ENCODE measurements around the gene SWSAP1.
A peak's percentile ranks its signal among the peaks of the same experiment; 100 is the strongest.

The SWSAP1 gene

GRCh38 chr19:11382898-11383705 lies 8.6 kb downstream of the SWSAP1 start:
- no CpG with 5 or more reads among the region's 65 CpGs for WGBS (ENCODE audit: extremely low coverage, insufficient coverage, insufficient read length)
- H4K12ac ChIP-seq (ENCODE audit: low read depth, low read length): no peak overlapping the region
- peak overlapping the region; percentile 82 for H3K4me2 ChIP-seq (ENCODE audit: low read length)
- H2AFZ ChIP-seq (ENCODE audit: insufficient read depth, low read length, poor library complexity): peak overlapping the region; percentile 50
- H3K4ac ChIP-seq (ENCODE audit: low read depth, low read length): no peak overlapping the region
- H2BK120ac ChIP-seq (ENCODE audit: insufficient read depth, low read length, poor library complexity): no peak overlapping the region
- H3K27ac ChIP-seq (ENCODE audit: low read depth, low read length): no peak overlapping the region
- H3K36me3 ChIP-seq (ENCODE audit: control insufficient read depth in 1 of 2, insufficient read depth in 2 of 2, low read length in 2 of 2): no peaks in the 10 kb centered on the region
- H3K18ac ChIP-seq (ENCODE audit: low read length): no peak overlapping the region
- no peaks in the 10 kb centered on the region for H3K9me3 ChIP-seq (ENCODE audit: insufficient read depth, low read depth, low read length)
- no peak overlapping the region for H2BK5ac ChIP-seq (ENCODE audit: low read depth, low read length, poor library complexity)
- H3K14ac ChIP-seq (ENCODE audit: low read length): no peak overlapping the region
- no peak overlapping the region for H3K9ac ChIP-seq (ENCODE audit: low read length)
- H4K8ac ChIP-seq (ENCODE audit: low read depth, low read length): peak overlapping the region; percentile 31
- no peak overlapping the region for H3K23ac ChIP-seq (ENCODE audit: low read length)
- no peak overlapping the region for H3K4me3 ChIP-seq (ENCODE audit: low read depth, low read length)
- peak; percentile 73 to 81 for DNase-seq
- H2AK5ac ChIP-seq (ENCODE audit: low read length): no peak overlapping the region
- H3K79me2 ChIP-seq (ENCODE audit: control insufficient read depth, insufficient read depth, low read length, poor library complexity): no peaks in the 10 kb centered on the region
- H3K27me3 ChIP-seq (ENCODE audit: insufficient read depth, low read length): no peaks in the 10 kb centered on the region
- peaks cover 3% of the 10 kb centered on the region for H3K79me1 ChIP-seq (ENCODE audit: low read length)
- peaks cover 16 to 19% of the 10 kb centered on the region in 2 experiments for H3K4me1 ChIP-seq (ENCODE audit: control insufficient read depth in 1 of 2, insufficient read depth in 2 of 2, low read length in 2 of 2)
- H4K91ac ChIP-seq (ENCODE audit: low read depth, low read length): no peak overlapping the region
- H2BK12ac ChIP-seq (ENCODE audit: low read length): no peak overlapping the region

GRCh38 chr19:11383706-11384048 lies 9.2 kb downstream of the SWSAP1 start:
- Histone ChIP-seq H3K4me1 (ENCODE audit: control insufficient read depth in 1 of 2, insufficient read depth in 2 of 2, low read length in 2 of 2) (peaks cover 16 to 19% of the 10 kb centered on the region in 2 experiments), H3K36me3 (ENCODE audit: control insufficient read depth in 1 of 2, insufficient read depth in 2 of 2, low read length in 2 of 2) (no peaks in the 10 kb centered on the region), H2AFZ (ENCODE audit: insufficient read depth, low read length, poor library complexity) (peak overlapping the region; percentile 50), H2BK5ac (ENCODE audit: low read depth, low read length, poor library complexity) (no peak overlapping the region), H3K9ac (ENCODE audit: low read length) (no peak overlapping the region), H3K4ac (ENCODE audit: low read depth, low read length) (no peak overlapping the region), H3K4me2 (ENCODE audit: low read length) (peak overlapping the region; percentile 82), H4K91ac (ENCODE audit: low read depth, low read length) (peak overlapping the region; percentile 45), H3K23ac (ENCODE audit: low read length) (no peak overlapping the region), H3K27me3 (ENCODE audit: insufficient read depth, low read length) (no peaks in the 10 kb centered on the region), H2AK5ac (ENCODE audit: low read length) (no peak overlapping the region), H3K9me3 (ENCODE audit: insufficient read depth, low read depth, low read length) (no peaks in the 10 kb centered on the region), H4K8ac (ENCODE audit: low read depth, low read length) (peak overlapping the region; percentile 31), H3K79me2 (ENCODE audit: control insufficient read depth, insufficient read depth, low read length, poor library complexity) (no peaks in the 10 kb centered on the region), H2BK12ac (ENCODE audit: low read length) (no peak overlapping the region), H2BK120ac (ENCODE audit: insufficient read depth, low read length, poor library complexity) (no peak overlapping the region), H3K18ac (ENCODE audit: low read length) (no peak overlapping the region), H3K27ac (ENCODE audit: low read depth, low read length) (no peak overlapping the region), H4K12ac (ENCODE audit: low read depth, low read length) (no peak overlapping the region), H3K4me3 (ENCODE audit: low read depth, low read length) (no peak overlapping the region), H3K14ac (ENCODE audit: low read length) (peak overlapping the region; percentile 11), H3K79me1 (ENCODE audit: low read length) (peaks cover 3% of the 10 kb centered on the region)
- WGBS (ENCODE audit: extremely low coverage, insufficient coverage, insufficient read length): no CpG with 5 or more reads among the region's 9 CpGs
- no peak for DNase-seq

- no peaks in the 10 kb centered on the region for H3K36me3 ChIP-seq (ENCODE audit: control insufficient read depth in 1 of 2, insufficient read depth in 2 of 2, low read length in 2 of 2)
- peaks cover 3% of the 10 kb centered on the region for H3K79me1 ChIP-seq (ENCODE audit: low read length)
- peak; percentile 95 to 97 for DNase-seq
- H3K23ac ChIP-seq (ENCODE audit: low read length): no peak overlapping the region
- H2BK12ac ChIP-seq (ENCODE audit: low read length): no peak overlapping the region
- H4K91ac ChIP-seq (ENCODE audit: low read depth, low read length): no peak overlapping the region
- no peak overlapping the region for H3K18ac ChIP-seq (ENCODE audit: low read length)
- no peak overlapping the region for H2AK5ac ChIP-seq (ENCODE audit: low read length)
- WGBS (ENCODE audit: extremely low coverage, insufficient coverage, insufficient read length): no CpG with 5 or more reads among the region's 5 CpGs
- H3K79me2 ChIP-seq (ENCODE audit: control insufficient read depth, insufficient read depth, low read length, poor library complexity): no peaks in the 10 kb centered on the region
- no peak overlapping the region for H4K12ac ChIP-seq (ENCODE audit: low read depth, low read length)
- H2AFZ ChIP-seq (ENCODE audit: insufficient read depth, low read length, poor library complexity): no peak overlapping the region
- H3K9me3 ChIP-seq (ENCODE audit: insufficient read depth, low read depth, low read length): no peaks in the 10 kb centered on the region
- H3K4ac ChIP-seq (ENCODE audit: low read depth, low read length): no peak overlapping the region
- peaks cover 16 to 19% of the 10 kb centered on the region in 2 experiments for H3K4me1 ChIP-seq (ENCODE audit: control insufficient read depth in 1 of 2, insufficient read depth in 2 of 2, low read length in 2 of 2)
- H2BK120ac ChIP-seq (ENCODE audit: insufficient read depth, low read length, poor library complexity): no peak overlapping the region
- no peak overlapping the region for H3K4me3 ChIP-seq (ENCODE audit: low read depth, low read length)
- H3K9ac ChIP-seq (ENCODE audit: low read length): no peak overlapping the region
- no peak overlapping the region for H4K8ac ChIP-seq (ENCODE audit: low read depth, low read length)
- H3K4me2 ChIP-seq (ENCODE audit: low read length): no peak overlapping the region
- H3K14ac ChIP-seq (ENCODE audit: low read length): no peak overlapping the region
- no peaks in the 10 kb centered on the region for H3K27me3 ChIP-seq (ENCODE audit: insufficient read depth, low read length)
- H2BK5ac ChIP-seq (ENCODE audit: low read depth, low read length, poor library complexity): no peak overlapping the region
- H3K27ac ChIP-seq (ENCODE audit: low read depth, low read length): no peak overlapping the region
These were observed 10.3 kb downstream of the SWSAP1 start for GRCh38 chr19:11384778-11385129.

GRCh38 chr19:11387162-11388034 lies 12.9 kb downstream of the SWSAP1 start:
- no peak overlapping the region for H3K4me3 ChIP-seq (ENCODE audit: low read depth, low read length)
- no peak overlapping the region for H3K18ac ChIP-seq (ENCODE audit: low read length)
- H4K12ac ChIP-seq (ENCODE audit: low read depth, low read length): no peak overlapping the region
- no peak overlapping the region for H2BK5ac ChIP-seq (ENCODE audit: low read depth, low read length, poor library complexity)
- no peak overlapping the region for H3K14ac ChIP-seq (ENCODE audit: low read length)
- no peaks in the 10 kb centered on the region for H3K27me3 ChIP-seq (ENCODE audit: insufficient read depth, low read length)
- H2AFZ ChIP-seq (ENCODE audit: insufficient read depth, low read length, poor library complexity): no peak overlapping the region
- no peak overlapping the region for H3K4ac ChIP-seq (ENCODE audit: low read depth, low read length)
- no peak overlapping the region for H2BK120ac ChIP-seq (ENCODE audit: insufficient read depth, low read length, poor library complexity)
- H3K9ac ChIP-seq (ENCODE audit: low read length): no peak overlapping the region
- H2AK5ac ChIP-seq (ENCODE audit: low read length): no peak overlapping the region
- no peaks in the 10 kb centered on the region for H3K79me2 ChIP-seq (ENCODE audit: control insufficient read depth, insufficient read depth, low read length, poor library complexity)
- DNase-seq: no peak
- H3K79me1 ChIP-seq (ENCODE audit: low read length): peaks cover 3% of the 10 kb centered on the region
- no peak overlapping the region for H4K8ac ChIP-seq (ENCODE audit: low read depth, low read length)
- H3K36me3 ChIP-seq (ENCODE audit: control insufficient read depth in 1 of 2, insufficient read depth in 2 of 2, low read length in 2 of 2): no peaks in the 10 kb centered on the region
- no peak overlapping the region for H3K27ac ChIP-seq (ENCODE audit: low read depth, low read length)
- H3K9me3 ChIP-seq (ENCODE audit: insufficient read depth, low read depth, low read length): no peaks in the 10 kb centered on the region
- no peak overlapping the region for H3K23ac ChIP-seq (ENCODE audit: low read length)
- peaks cover 7% of the 10 kb centered on the region in 2 experiments for H3K4me1 ChIP-seq (ENCODE audit: control insufficient read depth in 1 of 2, insufficient read depth in 2 of 2, low read length in 2 of 2)
- H4K91ac ChIP-seq (ENCODE audit: low read depth, low read length): no peak overlapping the region
- no CpG with 5 or more reads among the region's 19 CpGs for WGBS (ENCODE audit: extremely low coverage, insufficient coverage, insufficient read length)
- H3K4me2 ChIP-seq (ENCODE audit: low read length): no peak overlapping the region
- H2BK12ac ChIP-seq (ENCODE audit: low read length): no peak overlapping the region

Measured in trophoblast cell (in vitro differentiated cells and primary cell).